ENCODE measurements around the gene RASA3. TPM values are rescaled to one million over a fixed set of nuclear protein-coding genes. Genes with fewer than 3 reads are reported as not detected.

Gene RASA3
- total and polyA plus RNA-seq, 9 of the 15 experiments (the other 6 are each of a cell fraction or from before 2014, with no cell fraction given): 0.72 to 25.3 (median 14.4) TPM

DNA sequence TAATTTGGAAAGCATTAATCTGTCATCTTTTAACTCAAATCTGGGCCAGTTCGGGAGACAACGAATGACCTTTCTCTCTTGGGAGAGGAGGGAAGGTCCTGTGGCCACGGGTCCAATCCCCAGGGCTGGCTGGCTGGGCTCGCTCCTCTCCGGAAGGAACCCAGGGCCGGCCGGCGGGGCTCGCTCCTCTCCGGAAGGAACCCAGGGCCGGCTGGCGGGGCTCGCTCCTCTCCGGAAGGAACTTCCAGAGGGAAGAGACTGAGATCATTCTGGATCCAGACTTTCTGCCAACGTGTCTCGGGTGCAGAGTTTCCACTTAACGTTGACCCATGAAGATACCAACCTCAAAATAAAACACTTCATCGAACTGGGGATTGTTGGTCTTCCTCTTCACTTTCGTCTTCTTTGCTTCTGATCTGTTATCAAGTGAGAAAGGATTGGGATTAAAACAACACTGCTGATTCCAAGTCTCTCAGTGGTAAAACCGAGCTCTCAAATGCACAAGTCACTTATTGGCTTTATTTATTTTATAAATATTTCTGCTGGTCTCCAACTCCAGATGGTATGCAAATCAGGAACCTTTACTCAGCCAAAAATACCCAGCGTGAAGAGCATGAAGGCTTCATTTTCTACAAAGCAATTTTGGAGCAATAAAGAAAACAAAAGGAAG is 105.2 kb downstream of the RASA3 start:
- H3K4me3 ChIP-seq: no peak overlapping the region
- POLR2A ChIA-PET: no interaction called here
- FAIRE-seq: no peak

More for the DNA sequence above, 105.2 kb downstream of the RASA3 start:
- intact Hi-C loops (cut with micrococcal nuclease): no loop called here
- Histone ChIP-seq H3K9me3 (replicated peaks; ENCODE audit: control insufficient read depth, insufficient read depth, low read depth, low read length) (0 out of 2 replicates have a peak, but pooled peaks cover 3% of the 10 kb centered on the region), H3K79me2 (ENCODE audit: control insufficient read depth, insufficient read depth, low read length) (no peaks in the 10 kb centered on the region), H3K27me3 (ENCODE audit: control insufficient read depth in 2 of 2, insufficient read depth in 2 of 2, low read length in 2 of 2) (no peaks in the 10 kb centered on the region), H3K9ac (ENCODE audit: insufficient read depth in 1 of 2, low read depth in 2 of 2, low read length in 2 of 2) (no peak overlapping the region), H3K9me1 (ENCODE audit: control insufficient read depth, insufficient read depth, low read length) (no peaks in the 10 kb centered on the region), H3K4me2 (ENCODE audit: insufficient read depth, low read length) (no peak overlapping the region), H2AFZ (ENCODE audit: low read depth, low read length) (no peak overlapping the region), H4K20me1 (replicated peaks; ENCODE audit: control insufficient read depth, insufficient read depth, low read length) (no peaks in the 10 kb centered on the region), H3K4me1 (replicated peaks in 1 of 2; ENCODE audit: control insufficient read depth in 2 of 2, insufficient read depth in 2 of 2, low read length in 2 of 2) (peaks cover 0 to 23% of the 10 kb centered on the region in 2 experiments; a peak in 2 of 5 replicates), H3K36me3 (ENCODE audit: control insufficient read depth, insufficient read depth, low read length) (peaks cover 18% of the 10 kb centered on the region; the same call in 2 of the 3 replicates), H3K27ac (ENCODE audit: extremely low read depth, low read depth, low read length) (no peak overlapping the region)
- BruUV-seq (replicated peaks): no TSS peak
- no peak for DNase-seq (ENCODE audit: extremely low read depth in 1 of 4, low spot score in 3 of 4)
- WGBS (ENCODE audit: insufficient coverage, low coverage, missing lambda C conversion rate): 93% methylated on average over 10 of the region's 21 CpGs
- CTCF ChIA-PET (ENCODE audit: low intra/inter-chr PET ratio): no interaction called here
- TF ChIP-seq HMG20B (CRISPR knock-in tag; IDR thresholded peaks at IDR 0.05) (no peak), HNRNPUL1 (IDR thresholded peaks at IDR 0.05; ENCODE audit: low read length) (no peak), ZNF263 (CRISPR knock-in tag; IDR thresholded peaks at IDR 0.05; ENCODE audit: borderline replicate concordance) (no peak), ESRRA (IDR thresholded peaks at IDR 0.05; ENCODE audit: borderline replicate concordance, low read depth) (no peak)
- TF ChIP-seq, protein P1, sequence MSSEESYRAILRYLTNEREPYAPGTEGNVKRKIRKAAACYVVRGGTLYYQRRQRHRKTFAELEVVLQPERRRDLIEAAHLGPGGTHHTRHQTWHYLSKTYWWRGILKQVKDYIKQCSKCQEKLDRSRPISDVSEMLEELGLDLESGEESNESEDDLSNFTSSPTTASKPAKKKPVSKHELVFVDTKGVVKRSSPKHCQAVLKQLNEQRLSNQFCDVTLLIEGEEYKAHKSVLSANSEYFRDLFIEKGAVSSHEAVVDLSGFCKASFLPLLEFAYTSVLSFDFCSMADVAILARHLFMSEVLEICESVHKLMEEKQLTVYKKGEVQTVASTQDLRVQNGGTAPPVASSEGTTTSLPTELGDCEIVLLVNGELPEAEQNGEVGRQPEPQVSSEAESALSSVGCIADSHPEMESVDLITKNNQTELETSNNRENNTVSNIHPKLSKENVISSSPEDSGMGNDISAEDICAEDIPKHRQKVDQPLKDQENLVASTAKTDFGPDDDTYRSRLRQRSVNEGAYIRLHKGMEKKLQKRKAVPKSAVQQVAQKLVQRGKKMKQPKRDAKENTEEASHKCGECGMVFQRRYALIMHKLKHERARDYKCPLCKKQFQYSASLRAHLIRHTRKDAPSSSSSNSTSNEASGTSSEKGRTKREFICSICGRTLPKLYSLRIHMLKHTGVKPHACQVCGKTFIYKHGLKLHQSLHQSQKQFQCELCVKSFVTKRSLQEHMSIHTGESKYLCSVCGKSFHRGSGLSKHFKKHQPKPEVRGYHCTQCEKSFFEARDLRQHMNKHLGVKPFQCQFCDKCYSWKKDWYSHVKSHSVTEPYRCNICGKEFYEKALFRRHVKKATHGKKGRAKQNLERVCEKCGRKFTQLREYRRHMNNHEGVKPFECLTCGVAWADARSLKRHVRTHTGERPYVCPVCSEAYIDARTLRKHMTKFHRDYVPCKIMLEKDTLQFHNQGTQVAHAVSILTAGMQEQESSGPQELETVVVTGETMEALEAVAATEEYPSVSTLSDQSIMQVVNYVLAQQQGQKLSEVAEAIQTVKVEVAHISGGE (CRISPR knock-in tag; IDR thresholded peaks at IDR 0.05): no peak
- TF ChIP-seq, protein P2, sequence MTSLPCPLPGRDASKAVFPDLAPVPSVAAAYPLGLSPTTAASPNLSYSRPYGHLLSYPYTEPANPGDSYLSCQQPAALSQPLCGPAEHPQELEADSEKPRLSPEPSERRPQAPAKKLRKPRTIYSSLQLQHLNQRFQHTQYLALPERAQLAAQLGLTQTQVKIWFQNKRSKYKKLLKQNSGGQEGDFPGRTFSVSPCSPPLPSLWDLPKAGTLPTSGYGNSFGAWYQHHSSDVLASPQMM (CRISPR knock-in tag; IDR thresholded peaks at IDR 0.05): no peak
- in situ Hi-C loops (cut with MboI): no loop called here
- no peak for ATAC-seq

All from K562 (cell line).